NCI-H1105 (cell line): ENCODE measurements around the gene TMPRSS11A.

Experiments
- DNase-seq: peaks from one replicate; lab custom pipeline; 2025; lab: John Stamatoyannopoulos, UW

Gene TMPRSS11A

DNA sequence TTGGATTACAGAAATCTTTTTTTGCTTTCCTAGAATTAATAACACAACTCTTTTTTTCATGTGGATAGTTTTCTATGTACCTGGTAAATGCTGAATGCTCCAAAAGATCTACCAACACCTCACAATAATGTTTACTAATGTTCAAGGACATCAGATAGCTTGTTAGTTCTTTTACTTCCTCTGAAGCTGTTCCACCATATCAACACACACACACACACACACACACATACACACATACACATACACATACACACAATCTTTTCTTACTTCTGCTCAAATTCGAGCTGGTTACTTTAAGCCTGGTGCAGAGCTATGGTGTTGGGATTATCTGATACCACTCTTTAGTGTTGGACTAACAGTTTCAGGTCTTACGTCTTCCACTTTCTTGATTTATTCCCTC lies 51.2 kb downstream of the TMPRSS11A start:
- no peak for DNase-seq

DNA sequence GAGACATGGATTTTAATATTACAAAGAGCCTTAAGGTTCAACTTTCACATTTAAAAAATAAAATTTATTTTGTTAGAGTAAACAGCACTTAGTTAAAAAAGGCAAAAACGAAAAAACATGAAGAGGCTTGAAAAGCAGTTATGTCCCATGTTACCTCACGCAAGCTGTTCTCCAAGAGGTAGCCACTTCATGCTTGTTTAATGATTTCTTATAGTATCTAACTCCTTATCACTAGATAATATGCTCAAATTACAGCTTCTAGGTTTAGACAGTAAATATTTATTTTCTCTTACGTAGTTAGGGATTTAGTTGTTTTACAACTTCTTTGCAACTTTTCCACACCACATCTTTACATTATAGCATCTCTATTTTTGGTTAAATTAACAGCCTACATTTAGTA lies 51.7 kb downstream of the TMPRSS11A start:
- DNase-seq = no peak

DNA sequence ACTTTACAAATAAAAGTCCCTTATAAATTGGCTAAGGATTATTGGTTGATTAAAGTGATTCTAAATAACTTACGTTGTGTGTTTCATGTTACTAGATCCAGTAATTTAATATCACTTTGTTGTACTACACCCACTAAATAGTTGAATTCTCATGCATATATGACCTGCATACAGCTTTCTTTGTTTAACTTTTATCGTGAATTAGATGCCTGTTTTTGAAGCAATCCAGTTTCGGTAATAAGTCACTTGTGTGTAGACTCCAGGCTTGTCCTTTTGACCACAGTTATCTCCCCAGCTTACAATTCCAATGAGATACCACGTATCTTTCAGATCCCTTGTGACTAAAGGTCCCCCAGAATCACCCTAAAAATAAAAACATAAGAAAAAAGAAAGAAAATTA lies 52.2 kb downstream of the TMPRSS11A start:
- no peak for DNase-seq

DNA sequence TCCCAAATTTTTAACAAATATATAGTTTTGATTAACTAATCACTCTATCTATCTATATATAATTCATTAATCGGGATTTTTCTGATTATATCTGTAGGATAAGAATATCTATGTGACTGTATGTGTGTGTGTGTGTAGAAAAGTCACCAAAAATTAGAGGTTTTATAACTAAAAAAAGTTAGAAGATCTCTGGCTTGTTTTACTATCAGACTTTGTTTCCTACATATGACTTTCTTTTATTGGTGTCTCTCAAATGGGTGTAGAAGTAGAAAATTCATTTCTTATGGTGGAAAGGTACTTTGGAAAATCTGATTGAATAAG lies 52.7 kb downstream of the TMPRSS11A start:
- no peak for DNase-seq

DNA sequence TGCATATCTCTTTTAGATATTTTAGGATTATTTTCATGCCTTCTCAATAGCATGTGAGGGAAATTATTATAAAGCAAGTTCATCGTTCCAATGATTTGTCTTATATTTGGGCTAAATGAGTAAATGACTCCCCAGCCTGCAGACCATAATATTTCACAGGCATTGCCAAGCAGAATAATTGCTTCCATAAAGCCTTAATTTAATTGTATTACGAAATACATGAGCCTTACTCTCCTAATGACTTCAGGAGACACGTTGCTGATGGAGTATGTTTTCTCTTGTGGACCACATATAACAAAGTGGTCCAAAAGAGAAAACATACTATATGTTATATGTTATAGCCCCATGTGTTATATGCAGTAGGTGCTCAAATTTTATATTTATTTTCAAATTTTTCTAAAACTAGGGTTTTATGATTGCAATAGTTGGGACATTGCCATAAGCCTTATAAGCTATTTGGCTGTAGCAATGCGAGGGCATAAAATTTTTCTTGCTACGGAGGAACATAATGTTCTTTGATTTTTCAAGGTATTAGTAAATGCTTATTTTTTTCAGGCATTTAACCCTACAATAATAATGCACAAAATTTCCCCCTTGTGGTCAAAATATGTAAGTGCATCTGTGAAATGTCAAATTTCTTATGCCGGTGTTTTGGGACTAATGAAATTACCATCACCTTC lies 53.2 kb downstream of the TMPRSS11A start:
- no peak for DNase-seq

DNA sequence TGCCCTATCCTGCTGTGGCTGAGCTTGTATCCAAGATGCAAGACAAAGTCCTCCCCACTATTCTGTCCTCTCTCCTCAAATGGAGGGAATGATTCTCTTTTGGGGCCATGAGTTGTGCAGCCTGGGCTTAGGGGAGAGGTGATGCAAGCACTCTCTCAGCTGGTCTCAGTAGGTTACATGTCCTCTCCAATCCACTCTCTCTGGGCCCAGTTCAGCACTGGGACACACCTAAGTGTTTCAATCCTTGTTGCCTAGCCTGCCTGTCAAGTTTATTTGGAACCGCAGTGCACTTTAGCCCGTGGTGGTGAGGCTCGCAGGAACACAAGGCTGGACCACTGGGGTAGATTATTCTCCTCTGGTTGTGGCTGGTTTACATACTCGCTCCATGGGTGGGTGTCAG lies 55.6 kb downstream of the TMPRSS11A start:
- DNase-seq = no peak

DNA sequence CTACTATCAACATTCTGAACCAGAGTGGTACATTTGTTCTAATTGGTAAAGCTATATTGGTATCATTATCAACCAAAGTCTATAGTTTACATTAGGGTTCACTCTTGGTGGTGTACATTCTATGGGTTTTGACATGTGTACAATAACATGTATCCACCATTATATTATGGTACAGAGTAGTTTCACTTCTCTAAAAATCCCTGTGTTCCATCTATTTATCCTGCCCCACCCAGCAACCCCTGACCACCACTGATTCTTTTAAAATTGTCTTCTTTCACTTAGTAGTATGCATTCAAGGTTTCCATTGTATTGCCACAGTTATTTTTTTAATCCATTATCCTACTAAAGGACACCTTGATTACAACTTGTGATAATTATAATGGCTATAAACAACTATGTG lies 64.2 kb downstream of the TMPRSS11A start:
- no peak for DNase-seq

DNA sequence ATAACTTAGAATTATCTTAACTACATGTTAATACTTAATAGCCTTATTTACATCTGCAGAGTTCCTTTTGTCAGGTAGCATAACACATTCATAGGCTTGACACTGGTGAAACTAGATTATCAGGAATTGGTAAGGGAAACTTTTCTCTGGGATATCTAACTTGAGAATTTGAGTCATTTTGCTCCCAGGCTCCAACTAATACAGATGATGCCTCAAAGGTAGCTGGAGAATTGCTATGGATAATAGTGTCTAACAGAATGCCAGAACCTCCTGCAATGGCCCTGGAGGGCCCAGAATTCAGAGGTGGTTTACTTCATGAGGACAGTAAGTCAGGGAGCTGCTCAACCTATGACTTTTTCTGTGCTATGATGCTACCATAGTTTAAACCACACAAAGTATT lies 65.6 kb downstream of the TMPRSS11A start:
- DNase-seq = no peak

DNA sequence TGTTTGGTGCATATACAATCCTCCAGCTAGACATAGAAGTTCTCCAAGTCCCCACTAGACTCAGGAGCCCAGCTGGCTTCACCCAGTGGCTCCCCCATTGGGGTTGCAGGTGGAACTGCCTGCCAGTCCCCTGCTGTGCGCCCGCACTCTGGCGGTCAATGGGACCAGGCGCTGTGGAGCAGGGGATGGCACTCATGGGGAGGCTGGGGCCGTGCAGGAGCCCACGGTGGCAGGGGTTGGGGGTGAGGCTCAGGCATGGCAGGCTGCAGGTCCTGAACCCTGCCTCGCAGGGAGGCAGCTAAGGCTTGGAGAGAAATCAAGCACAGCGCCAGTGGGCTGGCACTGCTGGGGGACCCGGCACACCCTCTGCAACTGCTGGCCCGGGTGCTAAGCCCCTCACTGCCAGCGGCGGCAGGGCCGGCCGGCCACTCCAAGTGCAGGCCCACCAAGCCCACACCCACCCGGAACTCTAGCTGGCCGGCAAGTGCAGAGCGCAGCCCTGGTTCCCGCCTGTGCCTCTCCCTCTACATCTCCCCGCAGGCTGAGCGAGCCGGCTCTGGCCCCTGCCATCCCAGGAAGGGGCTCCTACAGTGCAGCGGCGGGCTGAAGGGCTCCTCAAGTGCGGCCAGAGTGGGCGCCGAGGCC lies 66.8 kb downstream of the TMPRSS11A start:
- DNase-seq = no peak

DNA sequence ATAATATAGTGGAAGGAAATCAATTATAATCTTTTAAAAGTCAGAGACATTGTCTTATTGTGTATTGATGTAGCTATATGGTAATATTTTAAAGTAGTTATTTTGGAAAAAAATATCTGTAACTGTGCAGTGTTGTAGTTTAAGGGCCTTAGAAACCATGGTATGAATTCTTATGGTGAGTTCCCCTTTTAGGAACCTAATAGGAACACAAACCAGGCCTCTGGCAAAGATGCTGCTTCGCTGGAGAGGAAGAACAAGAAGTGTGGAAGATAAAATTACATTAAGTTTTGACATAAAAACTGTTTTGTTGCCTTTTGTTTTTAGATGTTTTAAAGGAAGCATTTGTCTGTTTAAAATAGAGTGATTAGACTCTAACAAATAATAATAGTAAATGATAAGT lies 68.6 kb downstream of the TMPRSS11A start:
- no peak for DNase-seq

DNA sequence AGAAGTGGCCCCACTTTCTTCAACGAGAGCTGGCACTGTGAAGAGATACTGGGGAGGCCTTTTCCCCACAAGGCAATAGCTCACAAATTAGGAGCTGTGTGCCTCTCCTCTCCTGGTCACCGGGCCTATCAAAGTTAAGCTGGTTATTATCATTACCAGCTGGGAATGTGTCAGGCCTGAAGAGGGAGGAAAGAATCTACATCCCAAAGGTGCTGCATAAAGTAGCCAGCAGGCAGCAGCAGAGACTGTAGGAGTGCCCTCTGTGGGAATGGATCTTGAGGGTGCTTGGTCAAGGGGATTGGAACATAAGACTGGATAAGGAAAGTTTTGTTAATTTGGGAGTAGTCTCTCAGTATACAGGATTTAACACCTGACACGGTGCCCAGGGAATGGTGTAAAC lies 70.4 kb downstream of the TMPRSS11A start:
- no peak for DNase-seq

DNA sequence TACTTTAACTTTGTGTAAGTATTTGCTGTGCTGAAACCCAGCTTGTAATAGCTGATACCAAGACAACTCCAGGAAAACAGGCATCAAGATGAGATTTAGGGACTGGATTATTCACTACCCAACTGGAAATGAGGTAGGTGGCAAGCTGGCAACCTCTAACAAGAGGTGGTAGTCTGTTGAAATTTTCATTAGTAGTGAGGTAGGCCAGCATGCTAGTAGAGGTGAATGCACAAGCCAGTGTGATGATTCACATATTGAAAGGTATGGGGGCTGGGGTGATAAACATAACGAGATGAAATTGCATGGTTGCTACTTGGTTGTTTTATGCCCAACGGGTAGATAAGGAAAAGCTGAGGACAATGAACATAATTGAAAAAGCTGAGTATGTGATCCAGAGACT lies 71.0 kb downstream of the TMPRSS11A start:
- no peak for DNase-seq

DNA sequence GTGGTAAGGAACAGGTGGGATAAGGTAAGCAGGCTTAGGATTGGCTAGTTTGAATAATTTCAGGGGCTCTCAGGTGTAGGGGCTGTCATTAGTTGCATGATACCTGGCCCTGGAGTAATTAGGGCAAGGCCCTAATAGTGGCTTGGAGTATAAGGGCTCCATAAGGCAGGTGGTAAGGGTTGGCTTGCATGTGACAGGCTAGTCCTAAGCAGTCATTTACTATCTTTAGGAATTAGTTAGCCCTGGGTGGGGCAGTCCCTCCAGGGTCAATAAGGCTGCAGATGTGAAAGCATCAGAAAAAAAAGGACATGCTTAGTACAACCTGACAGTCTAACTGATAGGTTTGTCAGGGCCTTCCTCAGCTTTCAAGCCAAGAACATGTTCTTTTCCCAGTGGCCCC lies 71.6 kb downstream of the TMPRSS11A start:
- DNase-seq = no peak

DNA sequence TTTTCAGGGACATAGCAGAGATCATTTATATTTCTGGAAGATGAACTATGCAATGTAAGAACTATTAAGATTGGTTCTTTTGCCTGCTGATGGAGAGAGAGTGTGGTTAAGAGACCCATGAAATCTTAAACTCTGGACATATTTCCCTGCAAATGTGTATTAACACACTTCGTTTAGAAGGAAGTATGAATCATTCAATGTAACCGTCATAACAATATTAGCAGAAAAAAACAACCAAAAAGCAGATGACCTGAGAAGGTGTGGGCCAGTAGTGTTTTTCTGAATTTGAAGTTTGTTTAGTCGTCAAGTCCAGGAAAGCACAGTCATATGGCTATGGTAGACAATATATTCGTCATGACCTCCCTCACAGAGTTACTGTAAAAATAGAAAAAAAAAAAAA lies 77.0 kb downstream of the TMPRSS11A start:
- DNase-seq = no peak

DNA sequence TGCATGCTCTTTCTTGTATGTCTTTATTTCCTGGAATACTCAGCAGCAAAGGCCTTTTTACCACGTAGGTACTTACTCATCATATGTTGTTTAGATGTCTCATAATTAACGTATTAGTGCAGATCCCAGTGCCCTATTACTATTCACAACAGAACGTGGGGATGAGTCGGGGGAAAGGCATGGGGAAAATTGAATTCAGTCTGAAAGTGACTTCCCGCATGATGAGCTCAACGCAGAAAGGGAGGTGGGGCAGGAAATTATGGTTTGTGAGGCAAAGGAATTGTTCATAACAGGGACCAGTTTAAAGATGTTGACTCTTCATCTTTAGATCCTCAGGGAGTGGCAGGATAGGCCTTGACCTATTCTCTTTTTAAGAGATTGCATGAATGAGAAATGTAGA lies 77.5 kb downstream of the TMPRSS11A start:
- DNase-seq = no peak

DNA sequence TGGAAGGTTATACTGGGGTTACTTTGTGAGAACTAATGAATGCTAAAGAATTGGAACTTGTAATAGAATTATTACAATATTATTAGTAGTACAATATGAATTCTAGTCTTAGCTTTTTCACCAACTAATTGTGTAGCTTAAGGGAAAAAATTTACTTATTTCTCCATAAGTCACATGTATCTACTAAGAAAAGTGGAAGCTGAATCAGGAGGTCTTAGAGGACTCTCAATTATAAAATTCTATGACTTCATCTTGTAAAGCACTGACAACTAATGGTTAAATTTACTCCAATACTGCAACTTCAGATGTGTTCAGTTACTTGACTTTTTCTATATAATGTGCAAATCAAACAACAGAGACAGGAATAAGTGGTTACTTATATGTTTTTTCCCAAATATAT lies 78.6 kb downstream of the TMPRSS11A start:
- no peak for DNase-seq

DNA sequence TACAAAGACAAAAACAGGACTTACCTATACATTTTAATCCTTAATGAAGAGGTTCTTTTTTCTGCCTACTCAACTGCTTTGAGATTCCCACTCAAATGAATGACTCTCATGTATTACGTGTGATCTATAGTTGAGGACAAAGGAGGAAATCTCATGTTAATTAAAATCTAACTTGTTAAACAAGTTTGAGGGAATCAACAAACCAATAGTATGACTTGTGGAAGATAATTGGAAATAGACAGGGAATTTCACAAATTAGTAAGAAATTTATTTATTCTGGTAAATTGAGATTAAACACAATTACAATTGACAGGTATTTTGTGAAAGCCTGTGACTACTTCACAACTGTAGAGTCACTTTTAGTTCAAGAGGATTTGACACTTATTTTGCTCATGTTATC lies 79.4 kb downstream of the TMPRSS11A start, which contains the start of gene TMPRSS11D:
Gene TMPRSS11D (minus strand): TSS at position 101 of the 400 bp plus-strand sequence. CDS start 69 bp downstream, at position 32.
- DNase-seq = no peak

DNA sequence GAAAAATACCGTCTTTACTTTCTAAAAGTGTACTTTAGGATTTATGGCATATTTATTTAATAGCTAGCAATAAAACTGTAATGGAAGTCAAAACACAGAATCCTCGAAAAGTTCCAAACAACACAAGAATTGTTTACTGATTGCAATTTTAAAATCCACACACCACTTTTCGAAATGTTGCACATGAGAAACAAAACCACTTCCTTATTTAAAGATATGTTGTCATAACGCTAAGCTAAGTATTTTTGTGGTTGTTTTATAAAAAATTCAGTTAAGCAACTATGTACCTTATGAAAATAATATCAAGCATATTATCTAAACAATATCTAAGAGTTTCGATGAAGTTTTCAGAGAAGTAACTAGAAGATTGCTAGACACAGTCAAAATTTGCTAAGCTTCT lies 79.8 kb downstream of the TMPRSS11A start:
- no peak for DNase-seq

DNA sequence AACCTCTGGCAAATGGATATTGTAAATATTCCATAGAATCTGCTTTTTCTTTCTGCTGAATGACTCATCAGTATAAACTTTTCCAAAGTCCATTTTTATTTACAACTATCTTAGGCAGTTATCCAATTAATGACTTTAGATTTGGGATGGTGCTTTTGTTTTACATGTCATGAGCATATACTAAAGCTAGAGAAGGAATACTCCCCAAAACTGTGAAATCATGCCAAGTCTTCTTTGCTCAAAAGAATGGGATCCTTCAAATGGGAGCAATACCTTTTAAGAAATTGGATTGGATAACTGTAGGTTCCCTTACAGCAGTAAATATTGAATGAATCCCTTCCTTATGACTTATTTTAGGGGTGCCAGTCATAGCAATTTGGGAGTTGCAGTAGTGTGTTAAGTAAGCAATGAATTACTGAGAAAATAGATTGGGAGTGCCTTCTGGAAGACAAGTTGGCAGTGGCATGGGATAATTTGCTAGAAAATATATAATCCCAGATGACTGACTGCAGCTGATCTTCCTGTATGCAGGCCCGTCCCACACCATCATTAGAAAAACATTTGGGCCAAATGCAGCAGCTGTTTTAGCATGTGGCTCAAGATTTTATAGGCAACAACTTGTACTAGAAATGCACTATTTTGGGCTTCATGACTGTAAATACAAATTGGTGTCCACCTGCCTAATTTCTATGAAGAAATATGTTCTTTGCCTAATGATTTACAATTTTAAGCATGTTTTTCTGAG lies 82.3 kb downstream of the TMPRSS11A start:
- no peak for DNase-seq

DNA sequence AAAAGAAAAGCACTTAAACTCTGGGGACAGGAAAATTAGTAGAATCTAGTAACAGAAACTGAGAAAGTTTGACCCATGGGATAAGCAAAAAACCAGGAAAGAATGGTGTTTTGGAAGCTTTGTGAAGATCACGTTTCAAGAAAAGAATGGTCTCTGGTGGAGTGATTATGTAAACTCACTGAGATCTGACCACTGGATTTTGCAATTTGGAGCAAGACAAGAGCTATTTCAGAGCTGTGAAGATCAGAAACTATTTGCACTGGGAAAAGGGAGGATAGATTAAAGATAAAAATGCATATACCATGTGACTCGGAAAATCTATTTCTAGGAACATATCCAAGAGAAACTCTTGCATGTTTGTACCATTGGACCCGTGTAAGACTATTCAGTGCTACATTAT lies 83.8 kb downstream of the TMPRSS11A start:
- no peak for DNase-seq

DNA sequence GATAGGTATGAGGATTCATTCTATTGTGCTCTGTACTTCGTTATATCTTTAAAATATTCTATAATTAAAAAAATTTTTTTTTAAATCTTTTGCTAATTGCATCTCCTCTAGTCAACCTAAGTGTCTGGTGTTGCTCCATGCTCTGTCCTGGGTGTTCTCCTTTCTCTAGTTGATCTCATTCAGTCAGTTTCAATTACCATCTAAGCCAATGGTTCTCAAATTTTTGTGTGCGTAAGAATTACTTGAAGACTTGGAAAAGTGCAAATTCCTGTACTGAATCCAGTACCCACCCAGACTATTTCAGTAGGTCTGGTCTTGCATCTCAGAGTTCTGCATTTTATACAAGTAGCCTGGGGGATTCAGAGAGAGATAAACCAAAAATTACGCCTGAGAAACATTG lies 86.2 kb downstream of the TMPRSS11A start:
- no peak for DNase-seq

DNA sequence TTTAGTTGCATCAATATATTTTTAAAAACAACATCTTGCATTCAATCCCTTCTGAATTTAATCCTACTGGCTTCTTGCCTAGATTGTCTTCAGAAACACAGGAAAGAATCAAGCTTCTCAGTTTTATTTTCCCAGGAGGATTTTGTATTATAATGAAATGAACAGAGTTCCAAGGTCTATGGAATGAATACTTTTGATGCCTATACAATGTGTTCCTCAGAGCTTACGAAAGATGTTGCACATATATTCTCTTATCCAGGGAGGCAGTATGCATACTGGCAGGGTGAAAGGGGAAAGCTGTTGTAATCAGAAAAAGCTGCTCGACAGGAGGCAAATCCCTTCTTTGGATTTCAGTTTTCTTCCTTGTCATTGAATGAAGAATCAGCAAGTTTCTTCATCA lies 88.3 kb downstream of the TMPRSS11A start:
- DNase-seq = no peak

DNA sequence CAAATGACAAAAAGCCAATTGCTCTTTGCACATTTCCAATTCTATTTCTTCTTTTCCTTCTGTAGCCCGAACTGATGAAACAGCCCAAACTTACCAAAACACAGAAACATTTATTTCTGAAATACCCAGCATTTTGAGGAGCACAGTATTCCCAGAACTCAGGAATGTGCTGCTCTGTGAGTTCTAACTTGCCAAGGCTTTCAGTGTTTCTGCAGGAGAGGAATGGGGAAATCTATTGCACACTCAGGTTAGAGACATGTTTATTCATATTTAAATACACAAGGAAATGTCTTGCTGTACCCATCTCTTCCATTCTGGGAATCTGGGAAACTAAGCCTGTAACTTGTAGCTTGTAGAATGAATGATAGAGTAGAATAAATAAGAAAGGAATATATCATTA lies 90.2 kb downstream of the TMPRSS11A start:
- no peak for DNase-seq

DNA sequence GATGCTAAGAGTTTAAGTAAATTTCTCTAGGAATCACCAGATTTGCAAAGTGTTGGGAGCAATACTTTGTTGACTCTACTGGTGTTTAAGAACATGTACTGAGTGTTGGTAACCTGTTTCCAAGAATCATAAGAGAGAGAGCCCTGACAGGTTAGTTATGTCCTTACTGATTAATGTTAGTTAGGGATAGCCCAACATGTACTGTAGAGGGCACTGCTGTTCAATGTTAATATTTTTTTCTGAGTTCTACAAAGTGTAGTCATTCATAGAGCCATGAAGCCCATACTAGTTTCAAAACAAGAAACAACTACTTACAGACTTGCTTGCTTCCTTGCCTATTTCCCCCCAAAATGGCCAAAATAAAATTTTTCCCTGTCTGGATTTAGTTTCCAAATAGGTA lies 91.4 kb downstream of the TMPRSS11A start:
- DNase-seq = no peak
